ENCODE results near the gene USP7. TPM values are rescaled to one million over a fixed set of nuclear protein-coding genes. Genes with fewer than 3 reads are reported as not detected.
"Not testable (repeated sequence)": the region's sequence is repeated elsewhere in the genome, so short reads cannot be mapped to it uniquely, and the experiment has no call there.

USP7 gene
- total and polyA plus RNA-seq, 4 donors = 19.7 to 174 (median 56.0) TPM

DNA sequence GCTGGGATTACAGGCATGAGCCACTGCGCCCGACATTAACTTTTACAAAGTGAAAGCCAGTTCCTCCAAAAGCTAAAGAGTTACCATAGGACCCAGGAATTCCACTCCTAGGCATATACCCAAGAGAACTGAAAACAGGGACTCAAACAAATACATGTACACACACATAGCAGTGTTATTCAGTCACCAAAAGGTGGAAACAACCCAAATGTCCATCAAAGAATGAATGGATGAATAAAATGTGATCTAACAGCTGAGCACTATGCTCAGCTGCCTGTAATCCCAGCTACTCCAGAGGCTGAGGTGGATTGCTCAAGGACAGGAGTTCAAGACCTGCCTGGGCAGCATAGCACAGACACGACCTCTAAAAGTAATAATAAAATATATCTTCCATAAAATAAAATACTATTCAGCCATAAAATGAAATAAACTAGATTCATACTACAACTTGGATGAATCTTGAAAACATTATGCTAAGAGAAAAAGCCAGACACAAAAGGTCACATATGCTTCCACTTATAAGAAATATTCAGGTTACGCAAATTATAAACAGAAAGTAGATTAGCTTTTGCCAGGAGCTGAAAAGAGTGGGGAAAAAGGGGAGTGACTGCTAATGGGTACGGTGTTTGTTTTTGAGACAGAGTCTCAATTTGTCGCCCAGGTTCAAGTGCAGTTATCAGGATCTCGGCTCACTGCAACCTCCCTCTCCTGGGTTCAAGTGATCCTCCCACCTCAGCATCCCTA lies 9.3 kb upstream of the USP7 start:
- H3K36me3 ChIP-seq (ENCODE audit: control insufficient read depth in 4 of 4, insufficient read depth in 4 of 4, low read length in 4 of 4) = no peaks in the 10 kb centered on the region
- H3K9ac ChIP-seq (ENCODE audit: insufficient read depth in 1 of 2, low read length in 2 of 2) = no peak overlapping the region
- TF ChIP-seq, protein P1, sequence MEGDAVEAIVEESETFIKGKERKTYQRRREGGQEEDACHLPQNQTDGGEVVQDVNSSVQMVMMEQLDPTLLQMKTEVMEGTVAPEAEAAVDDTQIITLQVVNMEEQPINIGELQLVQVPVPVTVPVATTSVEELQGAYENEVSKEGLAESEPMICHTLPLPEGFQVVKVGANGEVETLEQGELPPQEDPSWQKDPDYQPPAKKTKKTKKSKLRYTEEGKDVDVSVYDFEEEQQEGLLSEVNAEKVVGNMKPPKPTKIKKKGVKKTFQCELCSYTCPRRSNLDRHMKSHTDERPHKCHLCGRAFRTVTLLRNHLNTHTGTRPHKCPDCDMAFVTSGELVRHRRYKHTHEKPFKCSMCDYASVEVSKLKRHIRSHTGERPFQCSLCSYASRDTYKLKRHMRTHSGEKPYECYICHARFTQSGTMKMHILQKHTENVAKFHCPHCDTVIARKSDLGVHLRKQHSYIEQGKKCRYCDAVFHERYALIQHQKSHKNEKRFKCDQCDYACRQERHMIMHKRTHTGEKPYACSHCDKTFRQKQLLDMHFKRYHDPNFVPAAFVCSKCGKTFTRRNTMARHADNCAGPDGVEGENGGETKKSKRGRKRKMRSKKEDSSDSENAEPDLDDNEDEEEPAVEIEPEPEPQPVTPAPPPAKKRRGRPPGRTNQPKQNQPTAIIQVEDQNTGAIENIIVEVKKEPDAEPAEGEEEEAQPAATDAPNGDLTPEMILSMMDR (IDR thresholded peaks at IDR 0.05; ENCODE audit: control extremely low read depth, extremely low read depth) = no peak
- ATAC-seq (ENCODE audit: insufficient read depth, low FRiP score) (no peak), DNase-seq (no peak)
- H3K4me1 ChIP-seq (ENCODE audit: control insufficient read depth in 5 of 5, insufficient read depth in 5 of 5, low read length in 5 of 5) = no peaks in the 10 kb centered on the region
- peaks cover 0 to 2% (median 0%) of the 10 kb centered on the region in 3 donors for H3K27me3 ChIP-seq (ENCODE audit: control insufficient read depth in 3 of 3, insufficient read depth in 3 of 3, low read length in 2 of 3)
- no peak overlapping the region for H3K4me3 ChIP-seq
- 70 to 87% methylated on average over 7 of the region's 7 CpGs for WGBS, 2 donors
- no peaks in the 10 kb centered on the region for H3K9me3 ChIP-seq (ENCODE audit: control insufficient read depth in 4 of 4, insufficient read depth in 3 of 4, low read length in 3 of 4)
- H3K27ac ChIP-seq (ENCODE audit: low read depth in 1 of 2, low read length in 1 of 2) = no peak overlapping the region

- DNase-seq (no peak), ATAC-seq (ENCODE audit: insufficient read depth, low FRiP score) (no peak)
- no peaks in the 10 kb centered on the region for H3K4me1 ChIP-seq (ENCODE audit: control insufficient read depth in 5 of 5, insufficient read depth in 5 of 5, low read length in 5 of 5)
- H3K4me3 ChIP-seq = no peak overlapping the region
- no peak overlapping the region for H3K27ac ChIP-seq (ENCODE audit: low read depth in 1 of 2, low read length in 1 of 2)
- 97 to 99% methylated on average over 1 of the region's 1 CpG for WGBS, 2 donors
- TF ChIP-seq, protein P1 (IDR thresholded peaks at IDR 0.05; ENCODE audit: control extremely low read depth, extremely low read depth) = no peak
- H3K36me3 ChIP-seq (ENCODE audit: control insufficient read depth in 4 of 4, insufficient read depth in 4 of 4, low read length in 4 of 4) = no peaks in the 10 kb centered on the region
- H3K9me3 ChIP-seq (ENCODE audit: control insufficient read depth in 4 of 4, insufficient read depth in 3 of 4, low read length in 3 of 4) = no peaks in the 10 kb centered on the region
- H3K9ac ChIP-seq (ENCODE audit: insufficient read depth in 1 of 2, low read length in 2 of 2) = no peak overlapping the region
- peaks cover 0 to 2% (median 0%) of the 10 kb centered on the region in 3 donors for H3K27me3 ChIP-seq (ENCODE audit: control insufficient read depth in 3 of 3, insufficient read depth in 3 of 3, low read length in 2 of 3)
Measured at GRCh38 chr16:8971416-8971815, 7.7 kb upstream of the USP7 start.

GRCh38 chr16:8969202-8969897 lies 5.6 kb upstream of the USP7 start:
- ATAC-seq (ENCODE audit: insufficient read depth, low FRiP score); H3K9ac ChIP-seq (ENCODE audit: insufficient read depth in 1 of 2, low read length in 2 of 2); H3K27ac ChIP-seq (ENCODE audit: low read depth in 1 of 2, low read length in 1 of 2); H3K4me3 ChIP-seq; H3K9me3 ChIP-seq (ENCODE audit: control insufficient read depth in 4 of 4, insufficient read depth in 3 of 4, low read length in 3 of 4); H3K36me3 ChIP-seq (ENCODE audit: control insufficient read depth in 4 of 4, insufficient read depth in 4 of 4, low read length in 4 of 4); DNase-seq; H3K4me1 ChIP-seq (ENCODE audit: control insufficient read depth in 5 of 5, insufficient read depth in 5 of 5, low read length in 5 of 5); H3K27me3 ChIP-seq (ENCODE audit: control insufficient read depth in 3 of 3, insufficient read depth in 3 of 3, low read length in 2 of 3): not testable (repeated sequence)
- 83 to 92% methylated on average over 10 of the region's 10 CpGs for WGBS, 2 donors

DNA sequence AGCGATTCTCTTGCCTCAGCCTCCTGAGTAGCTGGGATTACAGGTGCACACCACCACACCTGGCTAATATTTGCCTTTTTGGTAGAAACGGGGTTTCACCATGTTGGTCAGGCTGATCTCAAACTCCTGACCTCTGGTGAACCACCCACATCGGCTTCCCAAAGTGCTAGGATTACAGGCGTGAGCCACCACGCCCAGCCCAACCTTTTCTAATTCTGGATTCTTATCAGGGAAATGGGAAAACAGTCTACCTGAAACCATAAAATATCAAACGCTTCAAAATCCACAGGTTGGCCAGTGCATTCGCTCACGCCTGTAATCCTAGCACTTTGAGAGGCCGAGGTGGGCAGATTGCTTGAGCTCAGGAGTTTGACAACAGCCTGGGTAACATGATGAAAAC lies 4.3 kb upstream of the USP7 start:
- not testable (repeated sequence) for ATAC-seq (ENCODE audit: insufficient read depth, low FRiP score); H3K27ac ChIP-seq (ENCODE audit: low read depth in 1 of 2, low read length in 1 of 2)

More for the DNA sequence above, 4.3 kb upstream of the USP7 start:
- H3K27me3 ChIP-seq (ENCODE audit: control insufficient read depth in 3 of 3, insufficient read depth in 3 of 3, low read length in 2 of 3); DNase-seq; H3K4me3 ChIP-seq; H3K9ac ChIP-seq (ENCODE audit: insufficient read depth in 1 of 2, low read length in 2 of 2); H3K4me1 ChIP-seq (ENCODE audit: control insufficient read depth in 5 of 5, insufficient read depth in 5 of 5, low read length in 5 of 5); H3K9me3 ChIP-seq (ENCODE audit: control insufficient read depth in 4 of 4, insufficient read depth in 3 of 4, low read length in 3 of 4); H3K36me3 ChIP-seq (ENCODE audit: control insufficient read depth in 4 of 4, insufficient read depth in 4 of 4, low read length in 4 of 4): not testable (repeated sequence)
- 92 to 94% methylated on average over 9 of the region's 9 CpGs for WGBS, 2 donors

Measured in lung (tissue), 12 donors.